ENCODE data around the gene PCNX4.

GRCh38 chr14:60111732-60112131, 20.0 kb downstream of the PCNX4 start:
- TF ChIP-seq POLR2AphosphoS5 (IDR thresholded peaks at IDR 0.05): no peak
- no peak for TF ChIP-seq POLR2A (IDR thresholded peaks at IDR 0.05)
